LNCAP (cell line): ENCODE results near the gene CECR2.

Source experiments
- CTCF ChIP-seq: fragments of 450-650 bp; IDR thresholded peaks from 2 replicates; pipeline ENCODE4 v1.5.1; 2017; ENCODE audit warnings: mild to moderate bottlenecking

Gene CECR2

GRCh38 chr22:17493419-17493981 is 124.2 kb downstream of the CECR2 start:
- no peak for TF ChIP-seq CTCF

GRCh38 chr22:17496841-17497240 is 127.6 kb downstream of the CECR2 start:
- no peak for TF ChIP-seq CTCF

GRCh38 chr22:17501679-17502285 is 132.5 kb downstream of the CECR2 start:
- peak; percentile 69 for TF ChIP-seq CTCF

GRCh38 chr22:17508110-17508509 is 138.8 kb downstream of the CECR2 start:
- no peak for TF ChIP-seq CTCF

- no peak for TF ChIP-seq CTCF
Measured at GRCh38 chr22:17512960-17513359, 143.7 kb downstream of the CECR2 start.

GRCh38 chr22:17513612-17514011 is 144.4 kb downstream of the CECR2 start:
- no peak for TF ChIP-seq CTCF

GRCh38 chr22:17514084-17514483 is 144.8 kb downstream of the CECR2 start:
- no peak for TF ChIP-seq CTCF

GRCh38 chr22:17518406-17518805 is 149.1 kb downstream of the CECR2 start:
- TF ChIP-seq CTCF = no peak
